NCI-H510A (cell line): ENCODE results near the gene ACER3.
"Not testable (repeated sequence)": the region's sequence is repeated elsewhere in the genome, so short reads cannot be mapped to it uniquely, and the experiment has no call there.

Experiments used
- DNase-seq: peaks from one replicate; lab custom pipeline; 2025; lab: John Stamatoyannopoulos, UW

The ACER3 gene

DNA sequence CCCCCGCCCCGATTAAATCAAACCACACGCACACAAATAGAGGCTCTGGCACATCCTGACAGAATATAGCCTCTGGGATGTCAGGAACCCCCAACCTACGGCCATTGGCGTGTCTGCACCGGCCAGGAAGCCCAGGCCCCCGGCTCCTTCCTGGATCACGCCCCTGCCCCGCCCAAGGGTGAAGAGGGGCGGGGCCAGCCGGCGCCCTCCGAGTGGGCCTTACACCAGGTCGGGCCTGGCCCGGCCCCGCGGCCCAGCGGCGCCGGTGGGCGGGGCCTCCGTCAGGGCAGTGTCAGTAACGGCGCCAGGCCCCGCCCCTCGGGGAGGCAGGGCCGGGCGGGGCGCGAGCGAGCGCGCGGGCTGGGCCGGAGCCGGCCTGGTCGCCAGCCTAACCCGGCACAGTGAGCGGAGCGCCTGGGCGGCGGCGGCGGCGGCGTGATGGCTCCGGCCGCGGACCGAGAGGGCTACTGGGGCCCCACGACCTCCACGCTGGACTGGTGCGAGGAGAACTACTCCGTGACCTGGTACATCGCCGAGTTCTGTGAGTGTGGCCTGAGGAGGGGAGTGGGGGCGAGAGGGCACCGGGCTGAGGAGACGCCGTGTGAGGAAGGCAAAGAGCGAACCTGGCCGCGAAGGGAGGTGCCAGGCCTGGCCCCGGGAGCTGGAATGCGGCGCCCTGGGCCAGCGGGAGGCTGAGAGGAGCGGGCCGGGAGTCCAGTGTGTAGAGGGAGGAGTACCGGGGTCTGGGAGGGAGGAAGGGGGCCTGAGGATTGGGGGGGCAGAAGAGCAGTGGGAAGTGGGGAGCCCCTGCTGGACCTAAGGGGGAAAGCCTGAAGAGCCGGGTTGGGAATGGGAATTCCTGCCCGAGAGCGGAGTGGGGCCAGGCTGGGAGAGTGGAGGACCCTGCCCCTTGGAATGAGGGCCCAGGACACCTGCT, at the start of gene ACER3:
Gene ACER3 (plus strand): TSS at position 380 of the 937 bp plus-strand sequence. CDS start 59 bp downstream, at position 439.
- peak; percentile 89 for DNase-seq

DNA sequence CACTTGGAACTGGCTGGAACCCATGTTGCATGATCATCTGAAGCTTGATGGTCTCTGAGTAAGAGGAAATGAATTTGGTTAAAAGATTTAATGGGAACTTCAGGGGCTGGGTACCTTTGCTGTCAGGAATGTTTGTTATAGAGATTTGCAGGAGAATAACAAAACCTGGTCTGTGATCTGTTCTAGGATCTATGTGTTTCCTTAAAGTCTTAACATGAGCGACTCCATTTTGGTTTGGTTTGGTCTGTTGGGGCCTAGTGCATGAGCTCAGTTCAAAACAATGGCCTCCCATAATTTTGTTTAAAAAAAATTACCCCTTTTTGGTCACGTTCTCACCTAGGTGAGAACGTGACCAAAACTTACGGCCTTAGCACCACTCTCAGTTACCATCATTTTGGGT, 49.5 kb upstream of the ACER3 start:
- no peak for DNase-seq

DNA sequence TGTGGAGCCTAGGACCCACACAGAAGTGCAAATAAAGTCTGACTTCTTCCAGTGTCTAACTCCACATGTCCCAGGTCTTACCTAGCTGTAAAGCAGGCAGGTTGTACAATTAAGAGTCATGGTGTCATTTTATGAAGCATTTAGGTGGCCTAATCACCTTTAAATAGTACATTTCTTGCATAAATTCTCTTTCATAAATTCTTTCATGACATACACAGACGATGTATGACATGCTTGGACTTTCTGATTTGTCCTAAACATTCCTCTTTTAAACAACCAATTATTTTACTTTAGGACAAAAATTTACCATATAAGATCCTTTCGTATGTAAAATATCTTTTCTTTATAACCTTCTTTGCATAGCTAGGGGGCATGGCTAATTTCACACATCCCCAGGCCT, 46.3 kb upstream of the ACER3 start:
- no peak for DNase-seq

DNA sequence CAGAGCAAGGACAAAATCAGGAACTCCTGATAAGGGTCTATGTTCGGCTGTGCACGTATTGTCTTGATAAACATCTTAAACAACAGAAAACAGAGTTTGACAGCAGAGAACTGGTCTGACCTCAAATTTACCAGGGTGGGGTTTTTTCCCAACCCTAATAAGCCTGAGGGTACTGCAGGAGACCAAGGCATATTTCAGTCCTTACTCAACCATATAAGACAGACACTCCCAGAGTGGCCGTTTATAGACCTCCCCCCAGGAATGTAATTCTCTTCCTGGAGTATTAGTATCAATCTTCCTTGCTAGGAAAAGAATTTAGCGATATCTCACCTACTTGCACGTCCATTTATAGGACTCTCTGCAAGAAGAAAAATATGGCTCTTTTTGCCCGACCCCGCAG, 45.0 kb upstream of the ACER3 start:
- not testable (repeated sequence) for DNase-seq

DNA sequence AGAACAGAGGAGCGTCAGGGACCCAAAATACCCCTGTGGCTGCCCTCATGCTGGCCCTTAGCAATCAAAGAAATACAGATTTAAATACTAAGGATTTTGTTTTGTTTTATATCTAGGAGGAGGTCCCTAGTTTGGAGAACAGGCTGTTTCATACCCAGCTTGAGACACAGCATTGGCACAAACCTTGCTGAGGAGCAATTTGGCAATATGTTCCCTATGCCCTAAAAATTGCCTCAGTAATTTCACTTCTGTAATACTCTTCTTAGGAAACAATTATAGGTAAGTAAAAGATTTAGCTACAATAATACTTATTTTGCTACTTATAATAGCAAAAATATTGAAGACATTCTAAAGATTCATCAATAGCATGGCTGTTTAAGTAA, 40.5 kb upstream of the ACER3 start:
- DNase-seq = no peak

DNA sequence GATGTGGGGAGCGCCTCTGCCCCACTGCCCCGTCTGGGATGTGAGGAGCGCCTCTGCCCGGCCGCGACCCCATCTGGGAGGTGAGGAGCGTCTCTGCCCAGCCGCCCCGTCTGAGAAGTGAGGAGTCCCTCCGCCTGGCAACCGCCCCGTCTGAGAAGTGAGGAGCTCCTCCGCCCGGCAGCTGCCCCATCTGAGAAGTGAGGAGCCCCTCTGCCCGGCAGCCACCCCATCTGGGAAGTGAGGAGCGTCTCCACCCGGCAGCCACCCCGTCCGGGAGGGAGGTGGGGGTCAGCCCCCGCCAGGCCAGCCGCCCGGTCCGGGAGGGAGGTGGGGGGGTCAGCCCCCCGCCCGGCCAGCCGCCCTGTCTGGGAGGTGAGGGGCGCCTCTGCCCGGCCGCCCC, 39.3 kb upstream of the ACER3 start:
- DNase-seq = not testable (repeated sequence)

DNA sequence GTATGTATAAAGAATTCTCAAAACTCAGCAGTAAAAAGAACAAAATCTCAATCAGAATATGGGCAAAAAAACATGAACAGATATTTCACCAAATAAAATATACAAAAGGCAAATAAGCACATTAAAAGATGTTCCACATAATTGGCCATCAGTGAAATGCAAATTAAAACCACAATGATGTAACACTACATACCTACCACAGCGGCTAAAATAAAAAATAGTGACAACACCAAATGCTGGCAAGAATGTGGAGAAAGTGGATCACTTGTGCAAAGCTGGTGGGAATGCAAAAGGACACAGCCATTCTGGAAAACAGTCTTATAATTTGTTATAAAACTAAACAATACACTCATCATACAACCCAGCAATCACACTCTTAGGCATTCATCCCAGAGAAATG, 38.3 kb upstream of the ACER3 start:
- DNase-seq = no peak

DNA sequence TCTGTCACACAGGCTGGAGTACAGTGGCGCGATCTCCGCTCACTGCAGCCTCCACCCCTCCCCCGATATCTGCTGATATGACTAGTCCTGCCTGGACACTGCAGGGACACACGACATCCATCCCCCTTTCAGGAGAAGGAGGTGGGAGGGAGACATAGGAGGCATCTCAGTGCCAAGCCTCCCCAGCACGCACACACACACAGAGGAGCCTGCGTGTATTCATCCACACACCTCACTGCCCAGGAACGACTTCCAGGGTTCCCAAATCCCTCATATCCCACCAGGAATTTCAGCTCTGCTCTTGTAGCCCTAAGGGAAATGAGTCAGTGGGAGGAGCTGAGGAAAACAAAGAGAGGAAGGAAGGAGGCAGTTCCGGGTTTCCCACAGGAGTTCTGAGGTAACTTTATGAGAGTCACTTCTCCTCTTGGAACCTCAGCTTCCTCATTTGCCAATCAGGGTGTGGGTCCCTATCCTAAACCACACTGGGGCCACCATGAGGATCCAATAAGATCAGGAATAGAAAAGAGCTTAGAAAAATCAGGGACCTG, 37.2 kb upstream of the ACER3 start:
- DNase-seq = no peak

DNA sequence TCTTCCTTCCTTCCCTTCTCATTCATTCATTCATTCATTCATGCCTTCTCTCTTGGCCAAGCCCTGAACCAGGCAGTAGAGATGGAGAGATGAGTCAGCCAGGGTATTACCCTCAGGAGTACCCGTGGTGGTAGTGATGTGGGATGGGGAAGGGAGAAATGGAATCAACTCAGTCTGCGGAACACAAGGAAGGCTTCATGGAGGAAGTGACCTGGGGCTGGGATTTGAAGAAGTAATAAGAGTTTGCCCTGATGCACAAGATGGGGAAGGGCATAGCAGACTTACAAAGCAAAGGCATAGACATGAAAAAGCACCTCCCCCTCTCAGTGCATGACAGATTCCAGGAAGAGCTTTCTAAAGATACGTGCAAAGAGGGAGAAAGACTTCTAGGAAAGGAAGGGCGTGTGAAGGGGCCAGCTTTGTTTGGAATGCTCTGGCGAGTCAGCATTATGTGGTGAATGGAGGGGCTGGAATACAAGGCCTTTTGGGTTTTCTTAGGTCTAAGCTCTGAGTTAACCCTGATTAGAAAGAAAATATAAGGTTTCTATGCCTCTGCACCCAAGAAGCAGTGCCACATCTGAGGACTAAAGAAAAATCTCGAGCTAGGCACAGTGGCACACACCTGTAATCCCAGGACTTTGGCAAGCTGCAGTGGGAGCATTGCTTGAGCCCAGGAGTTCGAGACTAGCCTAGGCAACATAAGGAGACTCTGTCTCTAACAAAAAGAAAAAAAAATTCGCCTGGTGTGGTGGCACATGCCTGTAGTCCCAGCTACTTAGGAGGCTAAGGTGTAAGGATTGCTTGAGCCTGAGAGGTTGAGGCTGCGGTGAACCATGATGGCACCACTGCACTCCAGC, 36.4 kb upstream of the ACER3 start:
- no peak for DNase-seq

DNA sequence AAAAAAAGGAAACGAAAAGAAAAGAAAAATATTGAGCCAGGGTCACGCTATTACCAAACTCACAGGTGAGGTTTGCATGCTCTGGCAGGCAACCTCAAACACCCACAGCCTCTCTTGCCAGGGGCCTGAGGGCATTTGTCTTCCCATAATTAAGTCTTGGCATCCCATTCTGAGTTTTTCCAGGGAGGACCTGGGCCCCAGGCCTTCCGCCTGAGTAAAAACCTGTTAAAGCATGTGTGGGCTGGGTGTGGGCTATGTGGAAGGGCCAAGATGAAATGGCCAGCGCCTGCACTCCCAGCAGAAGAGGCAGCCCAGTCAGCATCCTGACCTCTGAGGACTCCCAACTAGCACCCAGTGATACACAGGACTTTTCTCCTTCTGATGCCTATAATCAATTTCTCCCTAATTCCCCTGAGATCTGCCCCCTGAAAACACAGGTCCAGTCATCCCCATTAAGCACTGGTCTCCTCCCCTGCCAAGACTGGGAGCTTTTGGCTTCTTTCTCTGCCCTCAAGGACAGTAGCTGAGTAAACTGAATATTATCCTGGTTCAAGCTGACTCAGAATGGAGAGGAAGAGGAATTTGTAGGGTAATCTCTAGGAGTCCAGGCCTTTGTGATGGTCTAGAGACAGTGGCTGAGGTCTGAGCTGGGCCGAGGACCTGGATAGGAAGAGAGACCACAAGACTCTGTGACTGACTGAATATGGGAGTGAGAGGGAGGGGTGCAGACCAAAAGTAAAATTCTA, 35.6 kb upstream of the ACER3 start:
- DNase-seq = no peak

DNA sequence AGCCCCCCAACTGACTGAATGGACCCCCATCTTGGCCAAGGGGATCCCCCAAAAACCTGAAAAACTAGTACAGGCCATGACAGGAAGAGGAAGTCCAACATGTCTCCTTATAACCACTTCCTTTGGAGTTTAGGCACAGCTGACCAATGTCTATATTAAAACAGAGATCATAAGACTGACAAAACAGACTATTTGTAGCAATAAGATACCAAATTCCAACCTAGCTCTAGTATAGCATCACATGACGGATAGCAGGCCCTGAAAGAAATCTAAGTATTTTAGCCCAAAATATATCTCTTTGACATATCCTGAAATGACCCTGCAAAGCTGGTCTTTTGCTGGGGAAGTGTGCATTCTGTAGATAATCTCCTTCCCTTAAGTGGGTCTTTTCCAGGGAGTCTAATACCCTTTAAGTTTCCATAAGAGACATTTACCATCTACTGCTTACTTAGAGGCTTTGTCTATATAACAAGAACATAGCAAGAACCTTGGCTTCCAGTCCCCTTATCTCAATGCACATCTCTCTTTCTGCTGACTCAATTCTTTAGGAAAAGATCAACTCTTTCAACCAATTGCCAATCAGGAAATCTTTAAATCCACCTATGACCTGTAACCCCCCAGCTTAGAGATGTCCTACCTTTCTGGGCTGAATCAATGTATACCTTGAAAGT, 34.9 kb upstream of the ACER3 start:
- DNase-seq = no peak

DNA sequence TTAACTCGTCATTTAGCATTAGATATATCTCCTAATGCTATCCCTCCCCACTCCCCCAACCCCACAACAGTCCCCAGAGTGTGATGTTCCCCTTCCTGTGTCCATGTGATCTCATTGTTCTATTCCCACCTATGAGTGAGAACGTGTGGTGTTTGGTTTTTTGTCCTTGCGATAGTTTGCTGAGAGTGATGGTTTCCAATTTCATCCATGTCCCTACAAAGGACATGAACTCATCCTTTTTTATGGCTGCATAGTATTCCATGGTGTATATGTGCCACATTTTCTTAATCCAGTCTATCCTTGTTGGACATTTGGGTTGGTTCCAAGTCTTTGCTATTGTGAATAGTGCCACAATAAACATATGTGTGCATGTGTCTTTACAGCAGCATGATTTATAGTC, 34.2 kb upstream of the ACER3 start:
- not testable (repeated sequence) for DNase-seq

DNA sequence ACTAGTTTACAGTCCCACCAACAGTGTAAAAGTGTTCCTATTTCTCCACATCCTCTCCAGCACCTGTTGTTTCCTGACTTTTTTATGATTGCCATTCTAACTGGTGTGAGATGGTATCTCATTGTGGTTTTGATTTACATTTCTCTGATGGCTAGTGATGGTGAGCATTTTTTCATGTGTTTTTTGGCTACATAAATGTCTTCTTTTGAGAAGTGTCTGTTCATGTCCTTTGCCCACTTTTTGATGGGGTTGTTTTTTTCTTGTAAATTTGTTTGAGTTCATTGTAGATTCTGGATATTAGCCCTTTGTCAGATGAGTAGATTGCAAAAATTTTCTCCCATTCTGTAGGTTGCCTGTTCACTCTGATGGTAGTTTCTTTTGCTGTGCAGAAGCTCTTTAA, 33.7 kb upstream of the ACER3 start:
- DNase-seq = not testable (repeated sequence)

DNA sequence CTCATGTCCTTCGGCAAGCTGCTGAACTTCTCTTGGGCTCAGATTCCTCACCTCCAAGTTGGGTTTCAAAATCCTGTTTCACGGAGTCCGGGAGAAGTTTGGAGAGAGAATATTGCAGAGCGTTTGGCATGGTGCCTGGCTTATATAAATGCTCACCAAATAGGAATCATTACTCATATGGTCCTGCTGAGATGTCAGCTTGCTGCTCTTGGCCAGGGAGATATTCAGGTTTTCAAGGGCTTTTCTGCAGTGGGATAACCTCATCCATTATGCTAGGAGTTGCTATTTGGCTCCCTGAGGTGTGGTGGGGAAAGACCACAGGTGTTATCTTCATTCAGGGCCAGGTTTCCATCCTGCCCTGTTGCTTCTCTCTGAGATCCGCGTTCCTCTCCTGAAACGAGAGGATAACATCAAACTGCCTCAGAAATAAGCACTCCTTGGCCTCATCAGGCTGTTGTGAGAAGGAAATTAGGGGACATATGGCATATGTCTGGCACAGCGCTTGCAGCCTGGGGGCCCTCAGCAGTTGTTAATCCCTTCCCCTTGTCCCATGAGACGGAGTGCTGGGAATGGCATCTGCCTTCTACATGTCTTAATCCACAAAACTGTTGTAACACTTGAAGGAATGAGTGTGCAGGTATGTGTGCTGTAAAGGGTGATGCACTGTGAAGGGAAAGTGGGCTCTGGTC, 29.9 kb upstream of the ACER3 start:
- no peak for DNase-seq

DNA sequence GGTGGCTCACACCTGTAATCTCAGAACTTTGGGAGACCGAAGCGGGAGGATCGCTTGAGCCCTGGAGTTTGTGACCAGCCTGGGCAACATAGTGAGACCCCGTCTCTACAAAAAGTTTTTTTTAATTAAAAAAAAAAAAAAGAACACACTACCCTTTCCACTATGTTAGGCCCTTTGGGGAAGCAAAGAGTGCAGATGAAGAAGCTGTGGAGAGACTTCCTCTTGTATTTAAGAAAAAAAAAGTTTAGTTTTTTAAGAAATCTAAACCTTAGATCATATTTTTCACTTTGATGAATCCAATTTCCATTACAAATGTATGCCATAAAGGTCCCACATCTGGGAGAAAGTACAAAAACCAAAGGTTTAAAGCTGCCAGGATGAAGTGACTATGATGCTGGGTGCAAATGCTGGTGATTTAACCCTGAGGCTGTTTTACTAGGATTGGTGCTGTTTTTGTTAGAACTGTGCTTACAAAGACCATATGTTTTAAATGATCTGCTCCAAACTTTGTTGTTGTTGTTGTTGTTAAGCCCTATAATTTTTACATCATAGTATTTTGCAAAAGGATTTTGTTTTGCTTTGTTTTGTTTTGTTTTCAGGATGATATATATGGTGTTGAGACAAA, 28.9 kb upstream of the ACER3 start:
- no peak for DNase-seq

DNA sequence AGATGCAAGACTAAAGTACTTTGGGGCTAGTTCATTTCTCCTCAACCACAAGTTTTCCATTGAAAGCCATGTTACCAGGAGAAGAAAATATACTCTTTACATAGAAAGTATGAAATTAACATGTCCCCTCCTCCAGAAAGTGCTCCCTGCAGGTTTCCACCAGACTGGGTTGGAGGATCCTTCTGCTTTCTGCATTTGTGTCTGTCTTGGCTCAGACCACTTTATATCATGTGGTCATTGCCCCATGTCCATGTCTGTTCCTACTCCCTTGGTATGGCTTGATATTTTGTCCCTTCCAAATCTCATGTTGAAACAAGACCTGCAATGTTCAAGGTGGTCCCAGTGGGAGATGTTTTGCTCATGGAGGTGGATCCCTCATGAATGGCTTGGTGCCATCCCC, 28.4 kb upstream of the ACER3 start:
- no peak for DNase-seq

DNA sequence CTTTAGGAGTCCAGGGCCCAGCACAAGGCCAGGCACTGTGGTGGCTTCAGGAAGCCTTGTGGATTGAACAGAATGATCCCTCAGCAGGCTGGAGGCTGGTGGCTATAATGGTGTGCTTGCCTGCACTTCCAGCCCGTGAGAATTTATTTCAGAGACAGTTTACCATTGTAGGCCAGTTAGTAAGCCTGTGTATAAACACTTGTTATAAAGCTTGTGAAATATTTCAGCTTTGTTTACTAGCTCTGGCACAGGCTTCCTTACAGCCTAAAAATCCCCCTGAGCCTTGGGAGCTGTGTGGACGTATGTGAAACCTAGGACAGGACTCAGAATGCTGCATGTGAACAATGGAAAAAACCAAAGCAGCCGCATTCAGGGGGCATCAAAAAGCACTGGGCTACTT, 26.6 kb upstream of the ACER3 start:
- no peak for DNase-seq

DNA sequence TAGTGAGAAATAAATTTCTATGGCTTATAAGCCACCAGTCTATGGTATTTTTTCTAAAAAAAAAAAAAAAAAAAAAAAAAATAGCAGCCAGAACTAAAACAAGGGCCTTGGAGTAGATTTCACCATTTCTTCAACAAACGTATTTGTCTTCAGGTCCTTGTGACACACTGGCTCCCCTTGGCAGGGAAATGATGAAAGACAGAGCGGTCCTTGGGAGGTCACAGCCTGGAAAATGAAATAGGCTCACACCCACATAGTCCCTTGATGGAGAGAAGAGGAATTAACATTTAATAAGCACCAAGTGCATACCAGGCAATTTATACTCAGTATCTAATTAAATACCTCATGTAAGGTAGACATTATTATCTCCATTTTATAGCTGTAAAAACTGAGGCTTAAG, 25.7 kb upstream of the ACER3 start:
- DNase-seq = no peak

DNA sequence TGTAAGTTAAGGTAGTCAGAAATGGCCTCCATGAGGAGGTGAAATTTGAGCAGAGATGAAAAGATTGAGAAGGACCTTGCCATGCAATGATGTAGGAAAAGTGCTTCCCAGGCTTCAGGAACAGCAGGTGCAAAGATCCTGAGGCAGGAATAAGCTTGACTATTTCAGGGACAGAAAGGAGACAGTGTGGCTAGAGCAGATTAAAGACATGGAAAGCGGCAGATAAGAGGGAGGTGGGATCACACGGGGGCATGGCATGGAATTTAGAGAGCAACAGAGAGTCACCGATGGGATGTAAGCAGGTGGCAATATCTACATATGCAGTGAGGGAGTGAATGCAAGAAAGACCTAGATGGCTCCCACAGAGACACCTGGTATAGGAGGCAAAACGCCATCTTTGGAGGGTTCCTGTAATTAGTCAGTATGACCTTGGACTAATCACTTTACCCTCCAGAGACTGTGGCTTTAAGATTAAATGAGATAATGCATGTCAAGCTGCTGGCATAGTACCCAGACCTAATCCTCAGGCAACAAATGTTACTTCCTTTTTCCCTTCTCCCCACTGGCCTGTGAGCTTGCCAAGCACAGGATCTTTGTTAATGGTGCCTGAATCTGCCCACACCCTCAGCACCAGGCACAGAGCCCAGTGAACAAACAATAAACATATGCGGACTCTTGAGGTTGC, 24.6 kb upstream of the ACER3 start:
- no peak for DNase-seq
